Neutrophil (primary cell): ENCODE measurements around the gene TDP2.
"Not testable (repeated sequence)": the region's sequence is repeated elsewhere in the genome, so short reads cannot be mapped to it uniquely, and the experiment has no call there.

Experiments
- H3K27ac ChIP-seq: fragments of 200-600 bp; sonication (generic); 2 replicates; pipeline ENCODE4 v1.5.1; 2016; ENCODE audit warnings: mild to moderate bottlenecking, moderate library complexity
- H3K27me3 ChIP-seq: fragments of 200-600 bp; sonication (generic); 2 replicates; pipeline ENCODE4 v1.6.0; 2016; ENCODE audit warnings: mild to moderate bottlenecking
- H3K36me3 ChIP-seq: fragments of 200-600 bp; sonication (generic); 2 replicates; pipeline ENCODE4 v1.5.1; 2017
- H3K4me1 ChIP-seq, 2 experiments: fragments of 200-600 bp in 1 of 2; sonication (generic) in 1 of 2; 1 replicate in 1 of 2; 2 replicates in 1 of 2; pipeline versions ENCODE4 v1.5.1 to v1.6.1; 2013 to 2016; ENCODE audit warnings: low read depth in 1 of 2, low read length in 1 of 2, mild to moderate bottlenecking in 1 of 2, moderate library complexity in 1 of 2; ENCODE audit not compliant: control insufficient read depth in 1 of 2, insufficient read depth in 1 of 2
- H3K4me3 ChIP-seq, 2 experiments: fragments of 200-600 bp in 1 of 2; sonication (generic) in 1 of 2; 1 replicate in 1 of 2; 2 replicates in 1 of 2; pipeline ENCODE4 v1.5.1; 2013 to 2016; ENCODE audit warnings: low read depth in 1 of 2, low read length in 1 of 2, mild to moderate bottlenecking in 1 of 2, moderate library complexity in 1 of 2
- H3K9me3 ChIP-seq: fragments of 200-600 bp; sonication (generic); 2 replicates; pipeline ENCODE4 v1.5.1; 2016
- CTCF ChIP-seq: fragments of 200-600 bp; sonication (generic); IDR thresholded peaks from 2 replicates; pipeline ENCODE4 v1.5.1; 2016; ENCODE audit warnings: antibody characterized with exemption

Gene TDP2

GRCh38 chr6:24648276-24648675 lies 18.4 kb downstream of the TDP2 start:
- no peak for TF ChIP-seq CTCF
- H3K9me3 ChIP-seq: no peaks in the 10 kb centered on the region
- H3K4me3 ChIP-seq: no peak overlapping the region
- H3K4me1 ChIP-seq: peaks cover 13% of the 10 kb centered on the region in 2 experiments
- H3K27ac ChIP-seq: no peak overlapping the region
- H3K27me3 ChIP-seq: peaks cover 23% of the 10 kb centered on the region
- H3K36me3 ChIP-seq: peaks cover 44% of the 10 kb centered on the region

- TF ChIP-seq CTCF: no peak
- Histone ChIP-seq H3K36me3 (peaks cover 29% of the 10 kb centered on the region), H3K27ac (peak overlapping the region; percentile 79), H3K4me1 (peaks cover 13% of the 10 kb centered on the region in 2 experiments), H3K27me3 (peaks cover 35% of the 10 kb centered on the region), H3K4me3 (peak overlapping the region in 1 of 2 experiments; percentile 81), H3K9me3 (no peaks in the 10 kb centered on the region)
These were observed 19.9 kb downstream of the TDP2 start for GRCh38 chr6:24646771-24647170.

- H3K4me3 ChIP-seq: no peak overlapping the region
- peaks cover 13% of the 10 kb centered on the region in 2 experiments for H3K4me1 ChIP-seq
- peaks cover 5% of the 10 kb centered on the region for H3K36me3 ChIP-seq
- peaks cover 35% of the 10 kb centered on the region for H3K27me3 ChIP-seq
- H3K9me3 ChIP-seq: no peaks in the 10 kb centered on the region
- TF ChIP-seq CTCF: no peak
- H3K27ac ChIP-seq: no peak overlapping the region
These were observed 22.3 kb downstream of the TDP2 start for GRCh38 chr6:24644377-24644776.

GRCh38 chr6:24643920-24644319 lies 22.8 kb downstream of the TDP2 start:
- Histone ChIP-seq H3K36me3 (peaks cover 1% of the 10 kb centered on the region), H3K4me3 (no peak overlapping the region), H3K4me1 (peaks cover 13% of the 10 kb centered on the region in 2 experiments), H3K27me3 (peaks cover 35% of the 10 kb centered on the region), H3K9me3 (no peaks in the 10 kb centered on the region), H3K27ac (no peak overlapping the region)
- no peak for TF ChIP-seq CTCF

- no peaks in the 10 kb centered on the region for H3K36me3 ChIP-seq
- H3K27ac ChIP-seq: no peak overlapping the region
- peaks cover 13% of the 10 kb centered on the region in 2 experiments for H3K4me1 ChIP-seq
- no peak for TF ChIP-seq CTCF
- no peaks in the 10 kb centered on the region for H3K9me3 ChIP-seq
- no peak overlapping the region for H3K4me3 ChIP-seq
- peaks cover 35% of the 10 kb centered on the region for H3K27me3 ChIP-seq
These were observed 24.6 kb downstream of the TDP2 start for GRCh38 chr6:24642061-24642460.

GRCh38 chr6:24640631-24641030 lies 26.1 kb downstream of the TDP2 start:
- H3K4me1 ChIP-seq, H3K9me3 ChIP-seq, H3K36me3 ChIP-seq, H3K4me3 ChIP-seq, H3K27ac ChIP-seq: not testable (repeated sequence)
- H3K27me3 ChIP-seq: peaks cover 35% of the 10 kb centered on the region
